Raji (cell line): ENCODE data around the gene HAUS6.

Experiments used
- POLR2A ChIP-seq: IDR thresholded peaks from 2 replicates; pipeline ENCODE4 v1.6.1; 2011; ENCODE audit warnings: low read depth, low read length, control low read depth; ENCODE audit not compliant: insufficient read depth

Gene HAUS6

DNA sequence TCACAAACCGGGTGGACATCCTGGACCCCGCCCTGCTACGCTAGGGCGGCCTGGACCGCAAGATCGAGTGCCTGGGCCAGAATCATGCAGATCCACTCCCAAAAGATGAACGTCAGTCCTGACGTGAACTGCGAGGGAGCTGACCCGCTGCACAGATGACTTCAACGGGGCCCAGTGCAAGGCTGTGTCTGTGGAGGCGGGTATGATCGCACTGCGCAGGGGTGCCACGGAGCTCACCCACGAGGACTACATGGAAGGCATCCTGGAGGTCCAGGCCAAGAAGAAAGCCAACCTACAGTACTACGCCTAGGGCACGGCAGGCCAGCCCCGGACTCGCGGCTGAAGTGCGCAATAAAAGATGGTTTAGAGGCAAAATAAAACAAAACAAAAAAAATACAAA, 74.9 kb downstream of the HAUS6 start:
- no peak for TF ChIP-seq POLR2A

DNA sequence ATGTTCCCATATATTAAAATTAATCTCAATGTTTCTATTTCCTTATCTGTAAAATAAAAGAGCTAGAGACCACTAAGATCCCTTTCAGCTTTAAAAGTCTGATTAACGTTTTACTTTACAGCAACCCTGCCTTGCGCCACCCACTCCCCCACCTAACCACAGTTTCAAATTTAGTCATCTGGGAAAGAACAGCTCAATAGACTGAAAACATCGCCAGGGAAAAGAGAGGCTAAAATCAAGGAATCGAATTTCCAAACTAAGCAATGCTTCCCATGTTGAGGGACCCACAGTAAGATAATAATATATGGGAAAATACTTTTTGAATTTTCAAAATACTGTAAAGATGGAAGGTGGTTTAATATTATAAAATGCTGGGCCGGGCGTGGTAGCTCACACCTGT, 76.3 kb downstream of the HAUS6 start:
- no peak for TF ChIP-seq POLR2A

DNA sequence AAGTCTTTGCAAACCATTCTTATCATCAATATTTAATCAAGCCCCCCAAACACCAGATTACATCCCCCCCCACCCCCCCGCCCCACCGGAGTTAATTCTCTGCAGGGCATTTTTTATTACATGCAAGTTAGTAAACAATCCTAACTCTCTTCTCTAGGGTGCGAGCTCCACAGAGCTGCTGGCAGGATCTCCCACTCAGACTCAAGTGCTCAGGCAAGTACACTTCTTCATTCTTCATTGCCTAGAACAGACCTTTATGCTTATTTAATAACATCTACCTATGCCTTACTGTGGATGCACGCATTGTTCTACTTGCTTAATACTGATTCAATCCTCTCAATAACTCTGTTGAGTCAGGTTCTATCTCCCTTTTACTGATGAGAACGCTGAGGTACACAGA, 79.6 kb downstream of the HAUS6 start:
- no peak for TF ChIP-seq POLR2A

DNA sequence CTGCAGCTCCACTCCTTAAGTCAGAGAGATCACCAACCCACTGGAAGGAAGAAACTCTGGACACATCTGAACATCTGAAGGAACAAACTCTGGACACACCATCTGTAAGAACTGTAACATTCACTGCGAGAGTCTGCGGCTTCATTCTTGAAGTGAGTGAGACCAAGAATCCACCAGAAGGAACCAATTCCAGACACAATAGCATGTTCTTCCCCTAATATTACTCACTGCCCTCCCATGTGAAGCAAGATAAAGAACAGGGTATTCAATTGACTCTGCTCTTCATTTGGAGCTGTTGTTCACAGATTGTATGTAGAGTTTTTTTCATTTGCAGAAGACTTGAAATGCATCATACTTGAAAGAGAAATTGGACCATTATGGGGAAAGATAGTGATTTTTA, 80.5 kb downstream of the HAUS6 start:
- TF ChIP-seq POLR2A, result no peak

DNA sequence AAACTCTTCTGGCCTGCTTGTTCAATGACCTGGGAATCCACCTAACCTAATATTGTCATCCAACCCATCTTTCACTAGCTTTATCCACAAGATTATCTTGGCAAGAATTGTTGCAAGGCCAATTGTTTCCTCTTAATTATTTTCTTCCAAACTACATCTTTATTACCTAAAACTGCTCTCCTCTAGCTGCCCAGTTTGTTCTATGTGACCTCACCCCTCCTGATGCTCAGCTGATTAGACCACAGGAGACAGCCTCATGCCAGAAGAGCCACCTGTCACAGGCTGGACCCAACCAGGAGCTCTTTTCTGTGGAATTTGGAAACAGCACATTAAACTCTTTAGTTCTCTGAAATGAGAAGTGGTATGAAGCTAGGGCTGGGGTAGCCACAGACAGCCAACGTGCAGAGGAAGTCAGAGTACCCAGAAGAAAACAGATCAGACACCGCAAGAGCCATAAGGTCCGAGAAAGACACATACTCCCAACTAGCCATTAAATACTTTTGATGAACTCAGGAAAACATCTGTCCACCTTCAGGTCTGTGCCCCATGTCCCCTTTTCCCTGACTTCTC, 81.7 kb downstream of the HAUS6 start:
- TF ChIP-seq POLR2A, result no peak

DNA sequence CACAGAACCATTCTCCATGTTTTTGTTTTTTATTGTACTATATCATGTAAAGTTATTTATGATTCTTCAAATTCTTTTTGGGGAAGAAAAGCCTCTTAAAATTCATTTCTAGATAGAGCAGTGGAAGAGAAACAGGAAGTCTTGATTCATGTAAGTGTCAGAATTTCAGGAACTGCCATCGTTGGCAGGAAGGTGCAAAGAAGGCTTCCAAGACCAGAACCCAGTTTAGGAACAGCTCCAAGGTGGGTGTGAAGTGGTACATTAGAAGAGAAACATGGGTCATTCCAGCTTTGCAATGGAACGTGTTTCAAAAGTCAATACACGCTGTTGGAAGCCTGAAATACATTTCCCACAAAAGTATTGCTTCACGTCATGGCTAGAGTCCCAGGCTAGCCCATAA, 84.5 kb downstream of the HAUS6 start:
- TF ChIP-seq POLR2A, result no peak

DNA sequence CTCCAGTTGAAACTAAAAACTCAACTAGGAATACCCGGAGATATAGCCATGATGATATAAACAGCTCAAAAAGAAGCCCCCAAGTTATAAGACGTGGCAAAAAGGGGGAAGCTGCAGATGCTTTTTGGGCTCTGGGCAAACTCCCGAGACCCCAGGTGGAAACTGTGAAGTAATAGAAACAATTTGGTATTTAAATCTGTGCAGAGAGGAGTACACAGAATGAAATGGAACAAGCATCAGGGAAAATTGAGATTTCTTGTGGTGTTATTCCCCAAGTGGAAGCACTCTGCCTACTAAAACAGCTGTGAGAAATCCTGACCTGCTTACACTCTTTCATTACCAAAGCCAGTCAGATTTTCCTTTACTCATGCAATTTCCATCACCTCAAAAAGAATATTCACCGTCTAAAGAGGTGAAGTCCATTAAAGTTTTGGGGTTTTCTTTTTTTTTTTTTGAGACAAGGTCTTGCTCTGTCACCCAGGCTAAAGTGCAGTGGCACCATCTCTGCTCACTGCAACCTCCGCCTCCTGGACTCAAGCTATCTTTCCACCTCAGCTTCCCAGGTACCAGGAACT, 93.2 kb downstream of the HAUS6 start:
- TF ChIP-seq POLR2A, result no peak
